PC-9 (cell line): ENCODE data around the gene HPD. TPM values are rescaled to one million over a fixed set of nuclear protein-coding genes. Genes with fewer than 3 reads are reported as not detected.

ENCODE experiments used
- BruUV-seq: library from RNA; stranded (reverse); fragments of 400-500 nt; replicated peaks from 2 replicates; lab custom pipeline; 2021; lab: Mats Ljungman, UMichigan
- CTCF ChIA-PET: fragments of 300-600 bp; sonication (Branson Sonifier 250); formaldehyde crosslinking; loops from one replicate; lab custom pipeline; 2022; ENCODE audit warnings: antibody characterized with exemption; lab: Charles Lee
- POLR2A ChIA-PET: fragments of 300-600 bp; sonication (Branson Sonifier 250); formaldehyde crosslinking; loops from one replicate; lab custom pipeline; 2022; ENCODE audit warnings: antibody characterized with exemption; ENCODE audit not compliant: unreplicated experiment; lab: Charles Lee
- DNase-seq, 2 experiments: peaks; one replicate each; pipeline versions ENCODE4 v3.0.0 to v3.0.0-alpha.2; 2015 to 2022; ENCODE audit warnings: mixed read lengths in 1 of 2
- H2AFZ ChIP-seq: fragments of 200-600 bp; sonication (generic); 2 replicates; pipeline ENCODE4 v1.8.1; 2017; ENCODE audit warnings: antibody characterized with exemption
- H3F3A ChIP-seq: fragments of 200-600 bp; sonication (generic); 2 replicates; pipeline ENCODE4 v1.8.1; 2017; ENCODE audit warnings: antibody characterized with exemption, mild to moderate bottlenecking, low read depth; ENCODE audit not compliant: insufficient read depth
- H3K27ac ChIP-seq: fragments of 200-600 bp; sonication (generic); 2 replicates; pipeline ENCODE4 v1.6.1; 2016; ENCODE audit warnings: mixed run types
- H3K27me3 ChIP-seq: fragments of 200-600 bp; sonication (generic); 2 replicates; pipeline ENCODE4 v1.6.1; 2016; ENCODE audit warnings: low read depth, mixed run types; ENCODE audit not compliant: insufficient read depth
- H3K36me3 ChIP-seq: fragments of 200-600 bp; sonication (generic); 2 replicates; pipeline ENCODE4 v1.6.1; 2016; ENCODE audit warnings: low read depth, mixed run types
- H3K4me1 ChIP-seq: fragments of 200-600 bp; sonication (generic); replicated peaks from 2 replicates; pipeline ENCODE4 v1.6.1; 2016; ENCODE audit warnings: mixed run types; ENCODE audit not compliant: insufficient read depth
- H3K4me2 ChIP-seq: fragments of 200-600 bp; sonication (generic); 2 replicates; pipeline ENCODE4 v1.6.1; 2017; ENCODE audit warnings: mixed run types
- H3K4me3 ChIP-seq: fragments of 200-600 bp; sonication (generic); 2 replicates; pipeline ENCODE4 v1.6.1; 2016; ENCODE audit warnings: mixed run types
- H3K79me2 ChIP-seq: fragments of 200-600 bp; sonication (generic); 2 replicates; pipeline ENCODE4 v1.6.1; 2017; ENCODE audit warnings: low read depth, mixed run types
- H3K9me2 ChIP-seq: fragments of 200-600 bp; sonication (generic); 2 replicates; pipeline ENCODE4 v1.8.1; 2017; ENCODE audit warnings: mild to moderate bottlenecking; ENCODE audit not compliant: insufficient read depth
- H3K9me3 ChIP-seq: fragments of 200-600 bp; sonication (generic); 2 replicates; pipeline ENCODE4 v1.8.1; 2016; ENCODE audit warnings: low read depth; ENCODE audit not compliant: insufficient read depth
- H4K20me1 ChIP-seq: fragments of 200-600 bp; sonication (generic); 2 replicates; pipeline ENCODE4 v1.8.1; 2017; ENCODE audit not compliant: insufficient read depth
- EZH2 ChIP-seq: fragments of 200-600 bp; sonication (generic); IDR thresholded peaks from 2 replicates; pipeline ENCODE4 v1.8.0; 2017; ENCODE audit warnings: antibody characterized with exemption, low read depth
- intact Hi-C: fragments of 100-400 bp; cut with micrococcal nuclease; formaldehyde crosslinking; loops from one replicate; pipeline ENCODE4 v1.10.0; 2022; ENCODE audit not compliant: unreplicated experiment
- total RNA-seq: library from RNA; stranded (reverse); gene quantifications from 2 replicates; pipeline ENCODE4 v1.2.3, GENCODE V29; 2021
- TF ChIP-seq, protein P1 (sequence below): fragments of 200-600 bp; sonication (generic); conservative IDR thresholded peaks from 2 replicates; pipeline ENCODE4 v1.6.1; 2017; ENCODE audit warnings: mixed run types, antibody characterized with exemption, mild to moderate bottlenecking, moderate library complexity

HPD gene
- total RNA-seq, 1 experiment from 2014 or later, result 0.92 TPM

DNA sequence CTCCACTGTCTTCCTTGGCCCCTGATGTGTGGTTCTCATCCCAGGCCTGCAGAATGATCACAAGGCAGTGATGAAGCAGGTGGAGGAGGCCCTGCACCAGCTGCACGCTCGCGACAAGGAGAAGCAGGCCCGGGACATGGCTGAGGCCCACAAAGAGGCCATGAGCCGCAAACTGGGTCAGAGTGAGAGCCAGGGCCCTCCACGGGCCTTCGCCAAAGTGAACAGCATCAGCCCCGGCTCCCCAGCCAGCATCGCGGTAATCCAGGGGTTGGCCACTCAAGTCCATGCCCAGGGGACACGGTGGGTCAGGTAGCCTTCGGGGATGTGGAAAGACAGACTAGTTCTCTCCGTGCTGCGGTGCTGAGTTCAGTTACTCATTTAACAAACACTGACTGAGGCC lies 40.9 kb upstream of the HPD start:
- Histone ChIP-seq H3K4me1 (peaks cover 1% of the 10 kb centered on the region), H3K9me3 (no peaks in the 10 kb centered on the region), H4K20me1 (no peaks in the 10 kb centered on the region), H3K4me2 (no peak overlapping the region), H3K27ac (no peak overlapping the region), H3K36me3 (peaks cover 23% of the 10 kb centered on the region; the same call in 1 of the 2 replicates), H3K9me2 (no peaks in the 10 kb centered on the region), H2AFZ (no peak overlapping the region), H3K4me3 (no peak overlapping the region), H3F3A (no peaks in the 10 kb centered on the region), H3K79me2 (peaks cover 10% of the 10 kb centered on the region; the same call in 1 of the 2 replicates), H3K27me3 (no peaks in the 10 kb centered on the region)
- TF ChIP-seq, protein P1, sequence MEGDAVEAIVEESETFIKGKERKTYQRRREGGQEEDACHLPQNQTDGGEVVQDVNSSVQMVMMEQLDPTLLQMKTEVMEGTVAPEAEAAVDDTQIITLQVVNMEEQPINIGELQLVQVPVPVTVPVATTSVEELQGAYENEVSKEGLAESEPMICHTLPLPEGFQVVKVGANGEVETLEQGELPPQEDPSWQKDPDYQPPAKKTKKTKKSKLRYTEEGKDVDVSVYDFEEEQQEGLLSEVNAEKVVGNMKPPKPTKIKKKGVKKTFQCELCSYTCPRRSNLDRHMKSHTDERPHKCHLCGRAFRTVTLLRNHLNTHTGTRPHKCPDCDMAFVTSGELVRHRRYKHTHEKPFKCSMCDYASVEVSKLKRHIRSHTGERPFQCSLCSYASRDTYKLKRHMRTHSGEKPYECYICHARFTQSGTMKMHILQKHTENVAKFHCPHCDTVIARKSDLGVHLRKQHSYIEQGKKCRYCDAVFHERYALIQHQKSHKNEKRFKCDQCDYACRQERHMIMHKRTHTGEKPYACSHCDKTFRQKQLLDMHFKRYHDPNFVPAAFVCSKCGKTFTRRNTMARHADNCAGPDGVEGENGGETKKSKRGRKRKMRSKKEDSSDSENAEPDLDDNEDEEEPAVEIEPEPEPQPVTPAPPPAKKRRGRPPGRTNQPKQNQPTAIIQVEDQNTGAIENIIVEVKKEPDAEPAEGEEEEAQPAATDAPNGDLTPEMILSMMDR, result no peak
- no peak for TF ChIP-seq EZH2
- ChIA-PET POLR2A (no interaction called here), CTCF (no interaction called here)
- BruUV-seq, result no TSS peak
- intact Hi-C loops, result no loop called here
- no peak for DNase-seq

DNA sequence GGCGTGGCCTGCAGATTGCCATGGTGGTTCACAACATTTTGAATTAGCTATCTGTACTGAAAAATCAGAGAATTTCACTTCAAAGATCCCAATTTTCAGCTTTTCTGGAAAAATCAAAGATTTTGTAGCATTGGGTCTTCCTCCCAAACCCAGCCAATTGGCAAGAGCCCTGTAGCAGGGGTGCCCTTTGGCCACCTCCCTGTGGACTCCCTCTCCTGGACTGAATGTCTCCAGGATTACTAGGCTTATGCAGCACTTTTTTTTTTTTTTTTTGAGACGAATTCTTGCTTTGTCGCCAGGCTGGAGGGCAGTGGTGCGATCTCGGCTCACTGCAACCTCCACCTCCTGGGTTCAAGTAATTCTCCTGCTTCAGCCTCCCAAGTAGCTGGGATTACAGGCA lies 39.6 kb upstream of the HPD start:
- peaks cover 23% of the 10 kb centered on the region; the same call in 1 of the 2 replicates for H3K36me3 ChIP-seq
- H3K9me3 ChIP-seq, result no peaks in the 10 kb centered on the region
- H3K9me2 ChIP-seq, result no peaks in the 10 kb centered on the region
- no TSS peak for BruUV-seq
- no peaks in the 10 kb centered on the region for H3K27me3 ChIP-seq
- intact Hi-C loops, result no loop called here
- ChIA-PET CTCF (no interaction called here), POLR2A (interaction anchor here (0.6 kb wide), 1 partner anchor 15 kb away, joined by 4 read pairs; no protein-coding TSS in a partner anchor)
- H3K4me2 ChIP-seq, result no peak overlapping the region
- no peak overlapping the region for H2AFZ ChIP-seq
- no peak overlapping the region for H3K4me3 ChIP-seq
- H3K79me2 ChIP-seq, result peaks cover 19% of the 10 kb centered on the region; the same call in 1 of the 2 replicates
- TF ChIP-seq, protein P1, result no peak
- TF ChIP-seq EZH2, result no peak
- DNase-seq, result no peak
- no peak overlapping the region for H3K27ac ChIP-seq
- peaks cover 5% of the 10 kb centered on the region; the same call in 1 of the 2 replicates for H3F3A ChIP-seq
- no peaks in the 10 kb centered on the region for H4K20me1 ChIP-seq
- H3K4me1 ChIP-seq, result peaks cover 14% of the 10 kb centered on the region

DNA sequence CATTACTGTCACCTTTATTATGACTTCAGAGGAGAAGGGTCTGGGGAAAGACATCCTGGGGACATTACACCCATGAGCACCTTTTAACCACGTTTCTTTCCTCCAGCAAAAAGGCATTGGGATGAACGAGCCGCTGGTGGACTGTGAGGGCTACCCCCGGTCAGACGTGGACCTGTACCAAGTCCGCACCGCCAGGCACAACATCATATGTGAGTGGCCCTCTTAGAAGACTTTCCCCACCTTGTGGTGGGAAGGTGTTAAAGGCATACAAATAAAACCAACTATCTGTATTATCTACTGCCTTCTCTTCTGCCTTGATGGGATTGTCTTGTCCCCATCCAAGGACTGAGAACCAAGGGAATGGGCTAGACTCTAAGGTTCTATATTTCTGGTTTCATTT lies 36.0 kb upstream of the HPD start:
- TF ChIP-seq, protein P1, result peak; percentile 27; the same call in 1 of the 2 replicates
- TF ChIP-seq EZH2, result no peak
- H3K27me3 ChIP-seq, result no peaks in the 10 kb centered on the region
- POLR2A ChIA-PET, result interaction anchor here (0.6 kb wide), 1 partner anchor 1469 kb away, joined by 6 read pairs; no protein-coding TSS in a partner anchor
- CTCF ChIA-PET, result no interaction called here
- no peak for DNase-seq
- H3K36me3 ChIP-seq, result peaks cover 24% of the 10 kb centered on the region; the same call in 1 of the 2 replicates
- H3K27ac ChIP-seq, result peak overlapping the region; percentile 49; the same call in 1 of the 2 replicates
- no peak overlapping the region for H3K4me3 ChIP-seq
- peaks cover 15% of the 10 kb centered on the region; the same call in 1 of the 2 replicates for H3F3A ChIP-seq
- H3K9me2 ChIP-seq, result no peaks in the 10 kb centered on the region
- H3K4me2 ChIP-seq, result no peak overlapping the region
- H3K79me2 ChIP-seq, result peaks cover 47% of the 10 kb centered on the region
- intact Hi-C loops, result no loop called here
- no peaks in the 10 kb centered on the region for H3K9me3 ChIP-seq
- BruUV-seq, result no TSS peak
- H4K20me1 ChIP-seq, result no peaks in the 10 kb centered on the region
- no peak overlapping the region for H2AFZ ChIP-seq
- H3K4me1 ChIP-seq, result peaks cover 25% of the 10 kb centered on the region
